Measurements from ENCODE around the gene XBP1.
A peak's percentile ranks its signal among the peaks of the same experiment; 100 is the strongest.
"Not testable (repeated sequence)": the region's sequence is repeated elsewhere in the genome, so short reads cannot be mapped to it uniquely, and the experiment has no call there.

Gene XBP1

DNA sequence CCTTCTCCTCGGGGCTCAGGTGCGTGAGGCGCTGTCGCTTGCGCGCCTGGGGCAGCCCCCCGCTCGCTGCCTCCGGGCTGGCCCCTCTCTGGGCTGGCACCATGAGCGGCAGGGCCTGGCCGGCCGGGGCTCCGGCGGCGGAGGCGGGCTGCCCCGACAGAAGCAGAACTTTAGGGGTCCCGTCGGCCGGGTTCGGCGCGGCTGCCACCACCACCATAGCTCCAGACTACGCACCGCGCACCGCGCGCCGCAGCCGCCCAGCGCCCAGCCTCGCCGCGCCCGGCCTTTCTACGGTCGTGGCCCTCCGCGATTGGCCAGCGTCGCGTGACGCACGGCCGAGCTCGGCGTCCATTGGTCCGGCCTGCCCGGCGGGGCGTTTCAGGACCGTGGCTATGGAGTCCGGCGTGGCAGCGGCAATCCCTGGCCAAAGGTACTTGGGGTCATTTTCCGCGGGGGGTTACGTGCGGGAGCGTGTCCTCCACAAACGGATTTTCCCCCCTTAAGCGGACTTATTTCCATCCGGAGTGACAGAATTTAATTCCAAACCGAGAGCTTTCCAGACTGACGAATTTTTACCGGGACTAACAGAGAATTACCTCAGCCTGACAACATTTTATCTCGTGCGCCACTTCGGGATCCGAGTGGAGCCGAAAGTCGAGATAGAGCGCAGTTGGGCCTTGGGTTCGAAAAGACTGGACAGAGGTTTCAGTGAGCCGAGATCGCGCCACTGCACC lies at the start of gene XBP1:
XBP1 (minus strand) TSS at position 262 of the 734 bp plus-strand sequence.
- peak; percentile 87 for DNase-seq (ENCODE audit: low read depth in 2 of 2)

DNA sequence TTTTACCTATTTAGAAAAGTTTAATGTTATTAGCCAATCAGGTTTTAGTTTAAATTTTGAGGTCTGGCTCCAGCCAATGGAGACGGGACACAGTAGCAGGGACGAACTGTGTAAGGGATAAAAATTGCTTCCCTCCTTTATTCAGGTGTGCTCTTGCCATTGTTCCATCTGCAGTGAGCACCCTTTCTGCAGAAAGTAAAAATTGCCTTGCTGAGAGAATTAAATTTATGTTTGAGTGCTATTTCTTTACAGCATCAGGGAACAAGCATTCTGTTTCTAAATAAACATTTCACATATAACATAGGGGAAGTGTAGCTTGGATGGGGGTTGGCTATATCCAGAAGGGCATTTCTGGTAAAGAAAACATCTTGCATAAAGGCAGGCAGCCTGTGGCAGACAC lies 46.6 kb upstream of the XBP1 start:
- no peak for DNase-seq (ENCODE audit: low read depth in 2 of 2)

GRCh38 chr22:28844277-28844676 lies 43.9 kb upstream of the XBP1 start:
- DNase-seq (ENCODE audit: low read depth in 2 of 2) = not testable (repeated sequence)

DNA sequence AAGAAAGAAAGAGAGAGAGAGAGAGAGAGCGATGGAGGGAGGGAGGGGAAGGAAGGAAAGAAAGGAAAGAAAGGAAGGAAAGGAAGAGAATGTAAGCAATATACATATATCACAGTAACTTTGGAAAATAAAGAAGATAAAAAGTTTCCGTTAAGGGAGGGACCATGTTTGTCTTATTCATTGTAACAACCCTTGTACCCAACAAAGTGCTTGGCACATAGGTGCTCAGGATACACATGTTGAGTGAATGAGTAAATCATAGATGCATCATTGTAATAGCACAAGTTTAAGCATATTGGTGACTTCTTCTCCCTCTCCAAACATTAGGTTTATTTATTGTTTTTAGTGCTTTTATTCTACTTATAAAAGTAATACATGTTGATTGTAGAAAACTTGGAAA lies 43.3 kb upstream of the XBP1 start:
- DNase-seq (ENCODE audit: low read depth in 2 of 2) = no peak

DNA sequence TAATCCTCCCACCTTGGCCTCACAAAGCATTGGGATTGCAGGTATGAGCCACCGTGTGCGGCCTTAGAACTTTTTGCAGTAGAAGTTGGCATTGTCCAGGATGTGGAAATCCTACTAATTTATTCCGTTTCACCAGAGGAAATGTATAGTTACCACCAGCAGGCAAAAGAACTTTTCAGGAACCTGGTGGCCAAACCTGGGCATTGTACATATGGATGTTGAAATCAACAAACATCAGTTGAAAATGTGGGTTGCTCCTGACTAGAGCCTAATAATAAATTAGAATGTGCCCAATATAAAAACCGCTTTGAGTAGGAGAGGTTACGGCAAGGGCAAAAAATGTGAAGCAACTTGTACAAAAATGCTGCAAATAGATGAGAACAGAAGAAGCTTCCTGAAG lies 40.7 kb upstream of the XBP1 start:
- no peak for DNase-seq (ENCODE audit: low read depth in 2 of 2)

- DNase-seq (ENCODE audit: low read depth in 2 of 2) = no peak
These were observed 38.6 kb upstream of the XBP1 start for GRCh38 chr22:28838971-28839370.

DNA sequence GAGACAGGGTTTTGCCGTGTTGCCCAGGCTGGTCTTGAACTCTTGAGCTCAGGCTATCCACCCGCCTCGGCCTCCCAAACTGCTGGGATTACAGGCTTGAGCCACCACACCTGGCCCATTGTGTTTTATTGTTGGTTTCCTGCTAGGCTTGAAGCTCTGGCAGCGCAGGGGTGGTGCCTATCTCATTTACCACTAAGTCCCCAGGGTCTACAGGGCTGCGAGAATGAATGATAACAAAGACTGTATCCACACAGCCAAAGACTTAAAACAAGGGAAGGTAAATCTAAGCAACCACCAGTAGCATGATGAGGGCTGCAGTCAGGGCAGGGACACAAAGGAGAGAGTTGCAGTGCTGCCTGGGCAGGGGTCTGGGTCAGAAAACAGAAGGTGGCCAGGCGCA lies 37.3 kb upstream of the XBP1 start:
- DNase-seq (ENCODE audit: low read depth in 2 of 2) = no peak

- DNase-seq (ENCODE audit: low read depth in 2 of 2) = no peak
These were observed 35.3 kb upstream of the XBP1 start for GRCh38 chr22:28835630-28836189.

DNA sequence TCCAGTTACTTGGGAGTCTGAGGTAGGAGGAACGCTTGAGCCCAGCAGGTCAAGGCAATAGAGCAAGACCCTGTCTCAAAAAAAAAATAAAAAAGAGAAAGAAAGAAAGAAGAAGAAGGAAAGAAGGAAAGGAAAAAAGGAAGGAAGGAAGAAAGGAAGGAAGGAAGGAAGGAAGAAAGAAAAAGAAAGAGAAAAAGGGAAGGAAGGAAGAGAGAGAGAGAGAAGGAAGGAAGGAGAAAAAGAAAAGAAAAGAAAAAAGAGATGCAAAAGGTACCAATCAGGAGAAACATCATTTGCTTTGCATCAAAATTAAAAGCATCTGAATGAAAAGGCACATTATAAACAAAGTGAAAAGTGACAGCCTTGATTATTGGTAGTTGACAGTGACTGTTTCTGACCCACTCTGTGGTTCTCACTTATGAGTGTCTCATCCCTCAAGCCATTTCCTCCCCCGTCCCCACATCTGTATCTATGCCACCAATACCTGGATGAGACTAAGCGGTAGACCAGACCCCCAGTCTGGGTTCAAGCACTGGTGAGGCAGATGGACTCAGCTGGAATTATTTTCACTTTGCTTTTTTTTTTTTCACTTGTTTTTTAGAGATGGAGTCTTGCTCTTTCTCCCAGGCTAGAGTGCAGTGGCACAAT lies 33.0 kb upstream of the XBP1 start:
- no peak for DNase-seq (ENCODE audit: low read depth in 2 of 2)

DNA sequence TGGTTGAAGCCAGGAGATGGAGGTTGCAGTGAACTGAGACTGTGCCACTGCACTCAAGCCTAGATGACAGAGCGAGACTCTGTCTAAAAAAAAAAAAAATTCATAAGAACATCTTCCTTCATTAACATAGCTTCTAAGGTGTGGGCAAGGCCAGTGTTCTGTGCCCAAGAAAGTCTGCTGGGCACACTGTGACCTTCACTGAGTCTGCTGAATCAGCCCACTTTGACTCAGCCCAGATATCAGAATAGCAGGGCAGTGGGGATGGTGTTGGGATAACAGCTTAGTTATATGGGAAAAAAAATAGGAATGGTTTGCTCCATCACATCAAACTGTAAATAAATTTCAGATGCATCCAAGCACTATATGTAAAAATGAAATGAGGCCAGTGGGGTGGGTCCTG lies 32.4 kb upstream of the XBP1 start:
- DNase-seq (ENCODE audit: low read depth in 2 of 2) = no peak

DNA sequence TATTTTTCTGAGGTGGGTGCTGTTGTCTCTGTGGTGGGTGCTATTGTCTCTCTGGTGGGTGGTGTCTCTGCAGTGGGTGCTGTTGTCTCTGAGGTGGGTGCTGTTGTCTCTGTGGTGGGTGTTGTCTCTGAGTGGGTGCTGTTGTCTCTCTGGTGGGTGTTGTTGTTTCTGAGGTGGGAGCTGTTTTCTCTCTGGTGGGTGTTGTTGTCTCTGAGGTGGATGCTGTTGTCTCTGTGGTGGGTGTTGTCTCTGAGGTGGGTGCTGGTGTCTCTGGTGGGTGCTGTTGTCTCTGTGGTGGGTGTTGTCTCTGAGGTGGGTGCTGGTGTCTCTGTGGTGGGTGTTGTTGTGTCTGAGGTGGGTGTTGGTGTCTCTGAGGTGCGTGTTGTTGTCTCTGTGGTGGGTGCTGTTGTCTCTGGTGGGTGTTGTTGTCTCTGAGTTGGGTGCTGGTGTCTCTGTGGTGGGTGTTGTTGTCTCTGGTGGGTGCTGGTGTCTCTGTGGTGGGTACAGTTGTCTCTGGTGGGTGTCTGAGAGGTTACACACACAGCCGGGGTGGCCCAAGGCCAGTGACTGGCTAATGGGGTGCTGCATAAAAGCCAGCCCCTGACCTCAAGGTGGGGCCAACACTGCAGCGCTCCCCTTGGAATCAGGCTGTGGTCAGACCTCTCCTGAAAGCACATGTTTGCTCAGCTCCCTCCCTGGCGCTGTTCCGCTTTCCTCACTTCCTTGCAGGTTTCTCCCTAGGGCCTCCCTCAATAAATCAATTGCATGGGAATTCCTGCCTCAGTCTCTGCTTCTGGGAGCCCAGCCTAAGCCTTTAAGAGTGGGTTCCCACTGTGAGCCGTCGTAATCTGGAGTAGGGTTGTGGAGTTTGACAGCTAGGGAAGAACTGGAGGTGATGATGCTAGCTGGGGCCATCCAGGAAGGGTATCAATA lies 31.0 kb upstream of the XBP1 start:
- no peak for DNase-seq (ENCODE audit: low read depth in 2 of 2)

- no peak for DNase-seq (ENCODE audit: low read depth in 2 of 2)
These were observed 30.1 kb upstream of the XBP1 start for GRCh38 chr22:28830441-28830840.

DNA sequence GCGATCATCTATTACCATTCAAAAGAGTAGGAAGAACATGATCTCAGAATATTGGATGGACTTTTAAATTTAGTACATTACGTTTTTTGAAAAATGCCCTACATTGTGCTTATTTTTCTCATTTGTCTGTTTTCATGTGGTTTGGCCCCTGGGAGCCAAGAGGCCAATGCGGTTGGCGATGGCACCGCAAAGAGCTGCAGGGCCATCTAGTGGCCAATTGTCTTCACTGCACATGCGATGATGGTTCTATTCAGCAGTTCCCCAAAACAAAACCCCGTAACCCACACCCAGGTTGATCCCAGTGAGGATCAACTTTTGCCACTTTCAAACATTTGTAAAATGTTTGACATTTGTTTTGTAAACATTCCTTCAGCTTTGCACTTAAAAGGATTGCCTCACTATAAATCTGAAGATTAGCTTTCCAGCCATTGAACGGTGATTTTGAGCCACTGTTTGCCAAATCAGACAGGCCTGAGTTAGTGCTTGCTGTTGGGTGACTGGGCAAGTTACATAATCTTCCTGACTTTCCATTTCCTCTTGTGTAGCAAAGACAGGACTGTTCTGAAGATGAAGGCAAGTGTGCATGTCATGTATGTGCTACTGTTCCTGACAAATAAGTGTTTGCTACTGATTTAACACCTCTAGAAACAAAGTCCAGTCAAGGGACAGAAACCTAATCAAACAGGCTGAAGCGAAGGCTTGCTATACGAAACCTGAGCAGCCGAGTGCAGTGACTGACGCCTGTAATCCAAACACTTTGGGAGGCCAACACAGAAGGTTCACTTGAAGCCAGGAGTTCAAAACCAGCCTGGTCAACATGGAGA lies 29.2 kb upstream of the XBP1 start:
- peak; percentile 20 to 33 for DNase-seq (ENCODE audit: low read depth in 2 of 2)

GRCh38 chr22:28826921-28827320 lies 26.6 kb upstream of the XBP1 start:
- DNase-seq (ENCODE audit: low read depth in 2 of 2) = no peak

GRCh38 chr22:28826430-28826829 lies 26.1 kb upstream of the XBP1 start:
- DNase-seq (ENCODE audit: low read depth in 2 of 2) = not testable (repeated sequence)

DNA sequence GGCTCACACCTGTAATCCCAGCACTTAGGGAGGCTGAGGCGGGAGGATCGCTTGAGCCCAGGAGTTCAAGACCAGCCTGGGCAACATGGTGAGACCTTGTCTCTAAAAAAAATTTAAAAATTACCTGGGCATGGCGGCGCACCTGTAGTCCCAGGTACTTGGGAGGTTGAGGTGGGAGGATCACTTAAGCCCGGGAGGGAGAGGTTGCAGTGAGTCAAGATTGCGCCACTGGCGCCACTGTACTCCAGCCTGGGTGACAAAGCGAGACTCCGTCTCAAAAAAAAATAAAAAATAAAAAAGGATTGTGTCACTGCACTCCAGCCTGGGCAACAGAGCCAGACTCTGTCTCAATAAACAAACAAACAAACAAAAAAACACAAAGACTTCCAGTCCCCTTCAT lies 24.1 kb upstream of the XBP1 start:
- DNase-seq (ENCODE audit: low read depth in 2 of 2) = not testable (repeated sequence)

DNA sequence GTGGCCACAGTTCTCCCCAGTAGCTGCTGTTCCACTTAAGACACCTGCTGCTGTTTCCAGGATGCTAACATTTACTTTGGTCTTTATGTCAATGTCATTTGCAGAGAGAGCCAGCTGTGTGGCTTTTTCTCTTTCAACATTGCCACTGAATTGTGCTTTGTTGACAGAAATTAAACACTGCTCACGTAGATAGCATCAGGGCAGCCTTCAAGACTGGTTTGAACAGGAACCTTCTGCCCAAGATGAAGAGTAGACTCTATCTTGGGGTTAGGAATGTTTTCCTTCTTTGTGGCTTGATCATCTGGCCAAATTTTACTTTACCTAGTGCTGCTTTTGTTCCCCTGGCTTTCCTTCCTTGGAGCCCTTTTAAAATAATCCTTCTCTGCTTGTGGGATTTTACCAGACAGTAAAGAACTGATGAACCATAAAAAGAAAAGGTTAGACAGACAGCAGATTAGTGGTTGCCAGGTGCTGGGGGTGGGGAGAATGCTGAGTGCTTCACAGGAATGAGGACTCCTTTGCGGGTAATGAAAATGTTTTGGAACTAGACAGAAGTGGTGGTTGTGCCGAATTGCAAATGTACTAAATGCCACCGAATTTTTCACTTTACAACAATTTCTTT lies 22.7 kb upstream of the XBP1 start:
- DNase-seq (ENCODE audit: low read depth in 2 of 2) = no peak

DNA sequence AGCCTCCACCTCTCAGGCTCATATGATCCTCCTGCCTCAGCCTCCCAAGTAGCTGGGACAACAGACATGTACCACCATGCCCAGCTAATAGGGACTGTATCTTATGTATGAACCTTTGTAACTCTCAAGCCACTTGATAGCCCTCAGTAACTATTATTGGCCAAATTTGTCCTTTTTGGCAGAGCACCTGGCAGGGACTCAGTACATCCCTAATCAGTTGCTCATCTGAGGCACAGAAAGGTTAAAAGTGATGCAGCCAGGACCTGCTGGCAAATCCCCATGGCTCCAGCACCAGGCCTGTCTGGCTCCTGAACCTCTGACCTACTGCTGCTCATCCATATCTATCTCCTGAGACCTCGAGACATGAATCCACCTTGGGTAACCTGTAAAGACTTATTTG lies 21.1 kb upstream of the XBP1 start:
- DNase-seq (ENCODE audit: low read depth in 2 of 2) = no peak

- DNase-seq (ENCODE audit: low read depth in 2 of 2) = no peak
These were observed 20.5 kb upstream of the XBP1 start for GRCh38 chr22:28820885-28821284.

- no peak for DNase-seq (ENCODE audit: low read depth in 2 of 2)
These were observed 19.1 kb upstream of the XBP1 start for GRCh38 chr22:28819253-28820096.
